Dendritic cell treated with granulocyte-macrophage colony-stimulating factor and Interleukin-4, amounts not matched to agents 40 ng/mL and 50 ng/mL, for 4 days (primary cell): ENCODE data around the gene CCDC91.

ENCODE experiments used
- H3K27ac Mint-ChIP-seq: one replicate; pipeline ENCODE4 v1.8.0; 2022; ENCODE audit warnings: mild to moderate bottlenecking, mixed read lengths
- H3K27me3 Mint-ChIP-seq: one replicate; pipeline ENCODE4 v1.8.0; 2022; ENCODE audit warnings: mild to moderate bottlenecking, mixed read lengths
- H3K36me3 Mint-ChIP-seq: one replicate; pipeline ENCODE4 v1.8.0; 2022; ENCODE audit warnings: low read depth, mixed read lengths
- H3K4me1 Mint-ChIP-seq: one replicate; pipeline ENCODE4 v1.8.0; 2022; ENCODE audit warnings: low read depth, mixed read lengths
- H3K4me3 Mint-ChIP-seq: one replicate; pipeline ENCODE4 v1.8.0; 2022; ENCODE audit warnings: mild to moderate bottlenecking, moderate library complexity, mixed read lengths
- H3K9me3 Mint-ChIP-seq: one replicate; pipeline ENCODE4 v1.8.0; 2022; ENCODE audit warnings: mixed read lengths
- intact Hi-C: fragments of 100-400 bp; cut with micrococcal nuclease; formaldehyde crosslinking; loops from one replicate; pipeline ENCODE4 v1.15.0; 2022

Gene CCDC91

GRCh38 chr12:28413460-28414109 is 223.3 kb downstream of the CCDC91 start:
- H3K27me3 Mint-ChIP-seq: no peaks in the 10 kb centered on the region
- no peaks in the 10 kb centered on the region for H3K4me1 Mint-ChIP-seq
- H3K27ac Mint-ChIP-seq: no peak overlapping the region
- no peak overlapping the region for H3K4me3 Mint-ChIP-seq
- H3K36me3 Mint-ChIP-seq: peaks cover 24% of the 10 kb centered on the region
- intact Hi-C loops: no loop called here
- peaks cover 16% of the 10 kb centered on the region for H3K9me3 Mint-ChIP-seq

- H3K27ac Mint-ChIP-seq: no peak overlapping the region
- H3K4me1 Mint-ChIP-seq: no peaks in the 10 kb centered on the region
- no peak overlapping the region for H3K4me3 Mint-ChIP-seq
- peaks cover 16% of the 10 kb centered on the region for H3K9me3 Mint-ChIP-seq
- H3K36me3 Mint-ChIP-seq: peaks cover 24% of the 10 kb centered on the region
- intact Hi-C loops: no loop called here
- H3K27me3 Mint-ChIP-seq: no peaks in the 10 kb centered on the region
Measured at GRCh38 chr12:28415755-28416154, 225.5 kb downstream of the CCDC91 start.

GRCh38 chr12:28421374-28421773 is 231.1 kb downstream of the CCDC91 start:
- Mint-ChIP-seq H3K4me1 (no peaks in the 10 kb centered on the region), H3K36me3 (peaks cover 14% of the 10 kb centered on the region), H3K9me3 (peaks cover 6% of the 10 kb centered on the region), H3K4me3 (no peak overlapping the region), H3K27ac (no peak overlapping the region), H3K27me3 (no peaks in the 10 kb centered on the region)
- intact Hi-C loops: no loop called here

- H3K9me3 Mint-ChIP-seq: peaks cover 6% of the 10 kb centered on the region
- H3K4me1 Mint-ChIP-seq: no peaks in the 10 kb centered on the region
- no peak overlapping the region for H3K27ac Mint-ChIP-seq
- no peak overlapping the region for H3K4me3 Mint-ChIP-seq
- intact Hi-C loops: no loop called here
- H3K27me3 Mint-ChIP-seq: no peaks in the 10 kb centered on the region
- peaks cover 21% of the 10 kb centered on the region for H3K36me3 Mint-ChIP-seq
Measured at GRCh38 chr12:28424965-28425364, 234.7 kb downstream of the CCDC91 start.

GRCh38 chr12:28425526-28425925 is 235.3 kb downstream of the CCDC91 start:
- intact Hi-C loops: no loop called here
- Mint-ChIP-seq H3K4me1 (no peaks in the 10 kb centered on the region), H3K36me3 (peaks cover 21% of the 10 kb centered on the region), H3K27ac (no peak overlapping the region), H3K27me3 (no peaks in the 10 kb centered on the region), H3K4me3 (no peak overlapping the region), H3K9me3 (peaks cover 6% of the 10 kb centered on the region)

GRCh38 chr12:28427046-28427445 is 236.8 kb downstream of the CCDC91 start:
- no peak overlapping the region for H3K27ac Mint-ChIP-seq
- peaks cover 13% of the 10 kb centered on the region for H3K36me3 Mint-ChIP-seq
- H3K4me3 Mint-ChIP-seq: no peak overlapping the region
- peaks cover 4% of the 10 kb centered on the region for H3K9me3 Mint-ChIP-seq
- no peaks in the 10 kb centered on the region for H3K4me1 Mint-ChIP-seq
- H3K27me3 Mint-ChIP-seq: no peaks in the 10 kb centered on the region
- intact Hi-C loops: no loop called here

GRCh38 chr12:28440081-28440608 is 249.9 kb downstream of the CCDC91 start:
- Mint-ChIP-seq H3K4me1 (no peaks in the 10 kb centered on the region), H3K27ac (no peak overlapping the region)

GRCh38 chr12:28442101-28442500 is 251.8 kb downstream of the CCDC91 start:
- no peak overlapping the region for H3K4me3 Mint-ChIP-seq
- no peaks in the 10 kb centered on the region for H3K9me3 Mint-ChIP-seq
- no peaks in the 10 kb centered on the region for H3K27me3 Mint-ChIP-seq
- intact Hi-C loops: no loop called here
- no peaks in the 10 kb centered on the region for H3K36me3 Mint-ChIP-seq
- no peaks in the 10 kb centered on the region for H3K4me1 Mint-ChIP-seq
- no peak overlapping the region for H3K27ac Mint-ChIP-seq

More at GRCh38 chr12:28440081-28440608, 249.9 kb downstream of the CCDC91 start:
- H3K4me3 Mint-ChIP-seq: no peak overlapping the region
- no peaks in the 10 kb centered on the region for H3K36me3 Mint-ChIP-seq
- no peaks in the 10 kb centered on the region for H3K27me3 Mint-ChIP-seq
- H3K9me3 Mint-ChIP-seq: no peaks in the 10 kb centered on the region
- intact Hi-C loops: no loop called here

- H3K4me3 Mint-ChIP-seq: no peak overlapping the region
- intact Hi-C loops: no loop called here
- no peaks in the 10 kb centered on the region for H3K27me3 Mint-ChIP-seq
- no peaks in the 10 kb centered on the region for H3K36me3 Mint-ChIP-seq
- H3K9me3 Mint-ChIP-seq: no peaks in the 10 kb centered on the region
- H3K27ac Mint-ChIP-seq: no peak overlapping the region
- no peaks in the 10 kb centered on the region for H3K4me1 Mint-ChIP-seq
Measured at GRCh38 chr12:28443337-28443736, 253.1 kb downstream of the CCDC91 start.

GRCh38 chr12:28446031-28446430 is 255.8 kb downstream of the CCDC91 start:
- Mint-ChIP-seq H3K4me3 (no peak overlapping the region), H3K27me3 (no peaks in the 10 kb centered on the region), H3K36me3 (peaks cover 3% of the 10 kb centered on the region), H3K27ac (no peak overlapping the region), H3K9me3 (no peaks in the 10 kb centered on the region), H3K4me1 (no peaks in the 10 kb centered on the region)
- intact Hi-C loops: no loop called here

GRCh38 chr12:28453686-28454085 is 263.4 kb downstream of the CCDC91 start:
- H3K27me3 Mint-ChIP-seq: no peaks in the 10 kb centered on the region
- peaks cover 21% of the 10 kb centered on the region for H3K4me1 Mint-ChIP-seq
- no peak overlapping the region for H3K4me3 Mint-ChIP-seq
- no peak overlapping the region for H3K27ac Mint-ChIP-seq
- H3K36me3 Mint-ChIP-seq: peaks cover 32% of the 10 kb centered on the region
- intact Hi-C loops: no loop called here
- H3K9me3 Mint-ChIP-seq: no peaks in the 10 kb centered on the region

GRCh38 chr12:28456934-28457710 is 266.9 kb downstream of the CCDC91 start:
- no peaks in the 10 kb centered on the region for H3K9me3 Mint-ChIP-seq
- H3K27ac Mint-ChIP-seq: peak overlapping the region; percentile 65
- intact Hi-C loops: no loop called here
- no peak overlapping the region for H3K4me3 Mint-ChIP-seq
- no peaks in the 10 kb centered on the region for H3K27me3 Mint-ChIP-seq
- H3K36me3 Mint-ChIP-seq: peaks cover 45% of the 10 kb centered on the region
- peaks cover 24% of the 10 kb centered on the region for H3K4me1 Mint-ChIP-seq

- peaks cover 24% of the 10 kb centered on the region for H3K4me1 Mint-ChIP-seq
- intact Hi-C loops: no loop called here
- no peaks in the 10 kb centered on the region for H3K9me3 Mint-ChIP-seq
- H3K27ac Mint-ChIP-seq: peak overlapping the region; percentile 65
- H3K27me3 Mint-ChIP-seq: no peaks in the 10 kb centered on the region
- peaks cover 41% of the 10 kb centered on the region for H3K36me3 Mint-ChIP-seq
- H3K4me3 Mint-ChIP-seq: no peak overlapping the region
Measured at GRCh38 chr12:28457785-28458184, 267.5 kb downstream of the CCDC91 start.

GRCh38 chr12:28459481-28459880 is 269.2 kb downstream of the CCDC91 start:
- Mint-ChIP-seq H3K4me1 (peaks cover 24% of the 10 kb centered on the region), H3K9me3 (no peaks in the 10 kb centered on the region), H3K27me3 (no peaks in the 10 kb centered on the region), H3K36me3 (peaks cover 54% of the 10 kb centered on the region), H3K4me3 (no peak overlapping the region), H3K27ac (no peak overlapping the region)
- intact Hi-C loops: no loop called here
